Measurements from ENCODE around the gene FOXRED1. TPM values are rescaled to one million over a fixed set of nuclear protein-coding genes. Genes with fewer than 3 reads are reported as not detected.
"Not testable (repeated sequence)": the region's sequence is repeated elsewhere in the genome, so short reads cannot be mapped to it uniquely, and the experiment has no call there.

Gene FOXRED1
- total RNA-seq, 1 experiment from 2014 or later: 43.2 TPM

- Histone ChIP-seq H4K20me1 (ENCODE audit: insufficient read depth) (no peaks in the 10 kb centered on the region), H3K4me2 (no peak overlapping the region), H3F3A (ENCODE audit: insufficient read depth, low read depth) (peaks cover 5% of the 10 kb centered on the region; the same call in 1 of the 2 replicates), H3K9me3 (ENCODE audit: insufficient read depth, low read depth) (no peaks in the 10 kb centered on the region), H2AFZ (no peak overlapping the region), H3K36me3 (ENCODE audit: low read depth) (no peaks in the 10 kb centered on the region), H3K4me1 (replicated peaks; ENCODE audit: insufficient read depth) (peaks cover 13% of the 10 kb centered on the region), H3K27ac (no peak overlapping the region), H3K27me3 (ENCODE audit: insufficient read depth, low read depth) (no peaks in the 10 kb centered on the region), H3K4me3 (no peak overlapping the region), H3K9me2 (ENCODE audit: insufficient read depth) (no peaks in the 10 kb centered on the region), H3K79me2 (ENCODE audit: low read depth) (peaks cover 11% of the 10 kb centered on the region; the same call in 1 of the 2 replicates)
- TF ChIP-seq, protein P1, sequence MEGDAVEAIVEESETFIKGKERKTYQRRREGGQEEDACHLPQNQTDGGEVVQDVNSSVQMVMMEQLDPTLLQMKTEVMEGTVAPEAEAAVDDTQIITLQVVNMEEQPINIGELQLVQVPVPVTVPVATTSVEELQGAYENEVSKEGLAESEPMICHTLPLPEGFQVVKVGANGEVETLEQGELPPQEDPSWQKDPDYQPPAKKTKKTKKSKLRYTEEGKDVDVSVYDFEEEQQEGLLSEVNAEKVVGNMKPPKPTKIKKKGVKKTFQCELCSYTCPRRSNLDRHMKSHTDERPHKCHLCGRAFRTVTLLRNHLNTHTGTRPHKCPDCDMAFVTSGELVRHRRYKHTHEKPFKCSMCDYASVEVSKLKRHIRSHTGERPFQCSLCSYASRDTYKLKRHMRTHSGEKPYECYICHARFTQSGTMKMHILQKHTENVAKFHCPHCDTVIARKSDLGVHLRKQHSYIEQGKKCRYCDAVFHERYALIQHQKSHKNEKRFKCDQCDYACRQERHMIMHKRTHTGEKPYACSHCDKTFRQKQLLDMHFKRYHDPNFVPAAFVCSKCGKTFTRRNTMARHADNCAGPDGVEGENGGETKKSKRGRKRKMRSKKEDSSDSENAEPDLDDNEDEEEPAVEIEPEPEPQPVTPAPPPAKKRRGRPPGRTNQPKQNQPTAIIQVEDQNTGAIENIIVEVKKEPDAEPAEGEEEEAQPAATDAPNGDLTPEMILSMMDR (conservative IDR thresholded peaks at IDR 0.05): no peak
- TF ChIP-seq EZH2 (IDR thresholded peaks at IDR 0.05; ENCODE audit: low read depth): no peak
- BruUV-seq (replicated peaks): no TSS peak
- ChIA-PET POLR2A (ENCODE audit: unreplicated experiment) (no interaction called here), CTCF (no interaction called here)
- intact Hi-C loops (cut with micrococcal nuclease; ENCODE audit: unreplicated experiment): loop anchor here (5.0 to 10.0 kb wide), 2 partner anchors 381 to 767 kb away; no protein-coding TSS in a partner anchor
- DNase-seq: no peak
Observed at GRCh38 chr11:126305699-126306098, 36.7 kb downstream of the FOXRED1 start.

DNA sequence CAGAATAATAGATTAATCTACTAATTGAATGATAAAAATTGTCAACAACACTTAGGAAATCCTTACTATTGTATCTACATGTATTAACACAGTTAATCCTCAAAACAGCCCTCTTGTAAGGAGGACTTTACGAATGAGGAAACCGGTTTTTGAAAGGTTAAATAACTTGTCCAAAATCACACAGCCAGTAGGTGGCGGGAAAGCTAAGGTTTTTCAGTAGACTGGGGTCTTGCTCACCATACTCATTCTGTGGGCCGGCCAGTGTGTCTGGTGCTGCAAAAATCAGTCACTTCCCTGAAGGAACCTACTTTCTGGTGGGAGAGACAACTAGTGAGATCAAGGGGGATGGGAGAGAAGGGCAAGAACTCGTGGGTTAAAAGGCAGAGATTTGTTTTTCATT, 38.8 kb downstream of the FOXRED1 start:
- ChIA-PET POLR2A (ENCODE audit: unreplicated experiment) (no interaction called here), CTCF (no interaction called here)
- Histone ChIP-seq H3K36me3 (ENCODE audit: low read depth) (no peaks in the 10 kb centered on the region), H2AFZ (no peak overlapping the region), H3K9me3 (ENCODE audit: insufficient read depth, low read depth) (no peaks in the 10 kb centered on the region), H3F3A (ENCODE audit: insufficient read depth, low read depth) (peaks cover 5% of the 10 kb centered on the region; the same call in 1 of the 2 replicates), H3K27ac (no peak overlapping the region), H4K20me1 (ENCODE audit: insufficient read depth) (no peaks in the 10 kb centered on the region), H3K4me3 (no peak overlapping the region), H3K79me2 (ENCODE audit: low read depth) (peaks cover 7% of the 10 kb centered on the region; the same call in 1 of the 2 replicates), H3K4me1 (replicated peaks; ENCODE audit: insufficient read depth) (peaks cover 15% of the 10 kb centered on the region), H3K9me2 (ENCODE audit: insufficient read depth) (no peaks in the 10 kb centered on the region), H3K27me3 (ENCODE audit: insufficient read depth, low read depth) (no peaks in the 10 kb centered on the region), H3K4me2 (no peak overlapping the region)
- no peak for TF ChIP-seq EZH2 (IDR thresholded peaks at IDR 0.05; ENCODE audit: low read depth)
- TF ChIP-seq, protein P1 (conservative IDR thresholded peaks at IDR 0.05): peak; percentile 58
- intact Hi-C loops (cut with micrococcal nuclease; ENCODE audit: unreplicated experiment): loop anchor here (5.0 to 10.0 kb wide), 2 partner anchors 383 to 765 kb away; no protein-coding TSS in a partner anchor
- DNase-seq: no peak
- BruUV-seq (replicated peaks): no TSS peak

- POLR2A ChIA-PET (ENCODE audit: unreplicated experiment): no interaction called here
- no peak for DNase-seq
- H3K27ac ChIP-seq: no peak overlapping the region
- intact Hi-C loops (cut with micrococcal nuclease; ENCODE audit: unreplicated experiment): loop anchor here (5.0 to 10.0 kb wide), 2 partner anchors 383 to 764 kb away; no protein-coding TSS in a partner anchor
- H3K27me3 ChIP-seq (ENCODE audit: insufficient read depth, low read depth): no peaks in the 10 kb centered on the region
- no peak overlapping the region for H2AFZ ChIP-seq
- no peaks in the 10 kb centered on the region for H3K36me3 ChIP-seq (ENCODE audit: low read depth)
- H3K4me3 ChIP-seq: no peak overlapping the region
- no peak for TF ChIP-seq EZH2 (IDR thresholded peaks at IDR 0.05; ENCODE audit: low read depth)
- TF ChIP-seq, protein P1 (conservative IDR thresholded peaks at IDR 0.05): no peak
- H3K79me2 ChIP-seq (ENCODE audit: low read depth): 0 out of 2 replicates have a peak, but pooled peaks cover 3% of the 10 kb centered on the region
- no peaks in the 10 kb centered on the region for H3K9me3 ChIP-seq (ENCODE audit: insufficient read depth, low read depth)
- no peaks in the 10 kb centered on the region for H4K20me1 ChIP-seq (ENCODE audit: insufficient read depth)
- CTCF ChIA-PET: no interaction called here
- peaks cover 5% of the 10 kb centered on the region; the same call in 1 of the 2 replicates for H3F3A ChIP-seq (ENCODE audit: insufficient read depth, low read depth)
- BruUV-seq (replicated peaks): no TSS peak
- peaks cover 9% of the 10 kb centered on the region for H3K4me1 ChIP-seq (replicated peaks; ENCODE audit: insufficient read depth)
- H3K4me2 ChIP-seq: no peak overlapping the region
- H3K9me2 ChIP-seq (ENCODE audit: insufficient read depth): no peaks in the 10 kb centered on the region
Observed at GRCh38 chr11:126308271-126308671, 39.3 kb downstream of the FOXRED1 start.

DNA sequence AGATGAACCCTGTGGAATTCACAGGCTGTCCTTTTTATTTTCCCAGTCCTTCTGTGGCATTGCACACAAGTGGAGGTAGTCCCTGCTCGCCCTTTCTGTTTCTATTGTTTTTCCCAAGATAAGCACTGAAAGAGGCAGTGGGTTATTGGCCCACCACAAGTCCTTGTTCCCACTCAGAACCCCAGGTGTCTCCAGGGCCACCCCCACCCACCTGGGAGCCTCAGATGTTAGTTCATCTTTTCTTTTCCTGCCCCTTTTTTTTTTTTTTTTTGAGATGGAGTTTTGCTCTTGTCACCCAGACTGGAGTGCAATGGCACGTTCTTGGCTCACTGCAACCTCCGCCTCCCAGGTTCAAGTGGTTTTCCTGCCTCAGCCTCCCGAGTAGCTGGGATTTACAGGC, 39.8 kb downstream of the FOXRED1 start:
- H2AFZ ChIP-seq; H3K9me2 ChIP-seq (ENCODE audit: insufficient read depth); H3K4me1 ChIP-seq (replicated peaks; ENCODE audit: insufficient read depth); H3K36me3 ChIP-seq (ENCODE audit: low read depth); H3K79me2 ChIP-seq (ENCODE audit: low read depth); CTCF ChIA-PET; H3K4me2 ChIP-seq; BruUV-seq (replicated peaks); H3K27me3 ChIP-seq (ENCODE audit: insufficient read depth, low read depth); H4K20me1 ChIP-seq (ENCODE audit: insufficient read depth); H3K27ac ChIP-seq; DNase-seq; H3K4me3 ChIP-seq; POLR2A ChIA-PET (ENCODE audit: unreplicated experiment); H3K9me3 ChIP-seq (ENCODE audit: insufficient read depth, low read depth); H3F3A ChIP-seq (ENCODE audit: insufficient read depth, low read depth): not testable (repeated sequence)
- intact Hi-C loops (cut with micrococcal nuclease; ENCODE audit: unreplicated experiment): loop anchor here (5.0 to 10.0 kb wide), 2 partner anchors 384 to 764 kb away; no protein-coding TSS in a partner anchor

Measured in PC-9 (cell line).